Measurements from ENCODE around the gene CCDC107.
"Not testable (repeated sequence)": the region's sequence is repeated elsewhere in the genome, so short reads cannot be mapped to it uniquely, and the experiment has no call there.

Gene CCDC107

DNA sequence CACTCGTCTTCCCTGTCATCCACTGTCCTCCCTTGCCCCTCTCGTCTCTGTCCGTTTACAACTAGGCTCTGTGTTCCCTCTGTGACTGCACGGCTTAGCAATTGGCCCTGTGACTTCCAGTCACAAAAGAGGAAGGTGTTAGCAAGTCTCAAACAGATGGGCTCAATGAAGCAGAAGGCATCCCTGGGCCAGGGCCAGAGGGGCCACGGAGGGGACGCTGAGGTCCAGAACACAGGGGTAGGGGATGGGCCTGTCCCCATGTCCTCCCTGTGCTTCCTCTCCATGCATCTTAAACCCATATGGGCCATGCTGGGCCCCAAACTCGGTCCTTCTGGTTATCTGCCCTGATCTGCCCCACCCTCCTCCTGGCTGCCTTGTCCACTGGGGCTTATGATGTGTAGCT, 39.8 kb upstream of the CCDC107 start, which contains the start of gene CD72:
CD72 (minus strand) TSS at position 89 of the 403 bp plus-strand sequence. CDS start 110 bp downstream, outside the sequence.
- Histone ChIP-seq H3K27me3 (ENCODE audit: control insufficient read depth, insufficient read depth, low read length) (no peaks in the 10 kb centered on the region), H3K27ac (ENCODE audit: low read length) (no peak within 1 kb of the TSS), H3K4me3 (ENCODE audit: low read length) (peak within 1 kb of the TSS; percentile 41; the same call in 1 of the 2 replicates), H3K36me3 (ENCODE audit: control insufficient read depth, insufficient read depth, low read length) (no peaks in the 10 kb centered on the region), H3K4me1 (ENCODE audit: control insufficient read depth, insufficient read depth, low read length) (no peaks in the 10 kb centered on the region), H3K9me3 (ENCODE audit: control insufficient read depth, insufficient read depth, low read length) (no peaks in the 10 kb centered on the region)
- WGBS (ENCODE audit: insufficient coverage, insufficient read length): no CpG with 5 or more reads among the region's 7 CpGs
- no peak for DNase-seq (ENCODE audit: low read depth, low spot score)

- no CpG with 5 or more reads among the region's 17 CpGs for WGBS (ENCODE audit: insufficient coverage, insufficient read length)
- no peaks in the 10 kb centered on the region for H3K4me1 ChIP-seq (ENCODE audit: control insufficient read depth, insufficient read depth, low read length)
- no peaks in the 10 kb centered on the region for H3K36me3 ChIP-seq (ENCODE audit: control insufficient read depth, insufficient read depth, low read length)
- no peaks in the 10 kb centered on the region for H3K9me3 ChIP-seq (ENCODE audit: control insufficient read depth, insufficient read depth, low read length)
- DNase-seq (ENCODE audit: low read depth, low spot score): no peak
- H3K27ac ChIP-seq (ENCODE audit: low read length): no peak overlapping the region
- no peak overlapping the region for H3K4me3 ChIP-seq (ENCODE audit: low read length)
- H3K27me3 ChIP-seq (ENCODE audit: control insufficient read depth, insufficient read depth, low read length): no peaks in the 10 kb centered on the region
Measured at GRCh38 chr9:35618854-35619799, 39.0 kb upstream of the CCDC107 start.

- H3K27me3 ChIP-seq (ENCODE audit: control insufficient read depth, insufficient read depth, low read length): no peaks in the 10 kb centered on the region
Measured at GRCh38 chr9:35619800-35620158, 38.3 kb upstream of the CCDC107 start.

DNA sequence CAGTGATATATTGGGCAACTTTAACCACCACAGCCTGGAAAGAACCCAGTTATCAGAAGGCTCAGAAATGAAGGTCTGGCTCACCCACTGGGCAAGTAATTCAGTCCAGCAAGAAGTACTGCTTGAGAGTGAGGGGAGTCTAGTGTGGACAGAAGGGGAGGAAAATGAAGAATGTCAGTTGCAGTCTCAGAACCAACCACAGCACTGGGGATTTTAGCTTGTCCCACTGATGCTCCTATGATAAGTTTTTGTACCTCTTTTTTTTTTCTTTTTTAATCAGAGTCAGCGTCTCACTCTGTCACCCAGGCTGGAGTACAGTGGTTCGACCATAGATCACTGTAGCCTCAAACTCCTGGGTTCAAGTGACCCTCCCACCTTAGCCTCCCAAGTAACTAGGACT, 30.5 kb upstream of the CCDC107 start:
- WGBS (ENCODE audit: insufficient coverage, insufficient read length): no CpG with 5 or more reads among the region's 2 CpGs
- DNase-seq (ENCODE audit: low read depth, low spot score): no peak
- Histone ChIP-seq H3K27ac (ENCODE audit: low read length) (no peak overlapping the region), H3K27me3 (ENCODE audit: control insufficient read depth, insufficient read depth, low read length) (no peaks in the 10 kb centered on the region), H3K4me1 (ENCODE audit: control insufficient read depth, insufficient read depth, low read length) (no peaks in the 10 kb centered on the region), H3K36me3 (ENCODE audit: control insufficient read depth, insufficient read depth, low read length) (no peaks in the 10 kb centered on the region), H3K9me3 (ENCODE audit: control insufficient read depth, insufficient read depth, low read length) (no peaks in the 10 kb centered on the region), H3K4me3 (ENCODE audit: low read length) (no peak overlapping the region)

More at GRCh38 chr9:35619800-35620158, 38.3 kb upstream of the CCDC107 start:
- Histone ChIP-seq H3K4me3 (ENCODE audit: low read length) (no peak overlapping the region), H3K36me3 (ENCODE audit: control insufficient read depth, insufficient read depth, low read length) (no peaks in the 10 kb centered on the region), H3K27ac (ENCODE audit: low read length) (no peak overlapping the region), H3K4me1 (ENCODE audit: control insufficient read depth, insufficient read depth, low read length) (no peaks in the 10 kb centered on the region), H3K9me3 (ENCODE audit: control insufficient read depth, insufficient read depth, low read length) (no peaks in the 10 kb centered on the region)
- no CpG with 5 or more reads among the region's 2 CpGs for WGBS (ENCODE audit: insufficient coverage, insufficient read length)
- no peak for DNase-seq (ENCODE audit: low read depth, low spot score)

- Histone ChIP-seq H3K27me3 (ENCODE audit: control insufficient read depth, insufficient read depth, low read length) (no peaks in the 10 kb centered on the region), H3K4me3 (ENCODE audit: low read length) (no peak overlapping the region), H3K36me3 (ENCODE audit: control insufficient read depth, insufficient read depth, low read length) (no peaks in the 10 kb centered on the region), H3K4me1 (ENCODE audit: control insufficient read depth, insufficient read depth, low read length) (no peaks in the 10 kb centered on the region), H3K27ac (ENCODE audit: low read length) (no peak overlapping the region), H3K9me3 (ENCODE audit: control insufficient read depth, insufficient read depth, low read length) (no peaks in the 10 kb centered on the region)
- whole genome bisulfite sequencing (ENCODE audit: insufficient coverage, insufficient read length): no CpG with 5 or more reads among the region's 6 CpGs
- no peak for DNase-seq (ENCODE audit: low read depth, low spot score)
Measured at GRCh38 chr9:35628389-35628991, 29.6 kb upstream of the CCDC107 start.

DNA sequence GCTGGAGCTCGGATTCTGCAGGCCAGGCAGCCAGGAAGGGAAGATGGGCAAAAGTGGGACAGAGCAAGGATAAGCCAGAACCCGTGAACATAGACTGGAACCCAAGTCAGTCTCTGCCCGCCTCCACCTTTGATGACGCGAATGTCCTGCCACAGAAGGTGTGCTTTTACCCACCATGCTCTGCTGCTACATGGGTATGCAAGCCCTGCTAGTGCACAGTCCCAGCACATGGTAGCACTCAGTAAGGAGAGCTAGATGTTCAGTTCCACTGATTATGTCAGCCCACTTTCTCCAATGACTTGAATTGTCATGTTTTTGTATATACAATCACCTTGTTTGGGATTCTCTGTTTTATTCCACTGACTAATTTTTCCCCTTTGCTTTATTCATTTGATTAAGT, 28.5 kb upstream of the CCDC107 start:
- no peaks in the 10 kb centered on the region for H3K4me1 ChIP-seq (ENCODE audit: control insufficient read depth, insufficient read depth, low read length)
- no peak overlapping the region for H3K4me3 ChIP-seq (ENCODE audit: low read length)
- H3K36me3 ChIP-seq (ENCODE audit: control insufficient read depth, insufficient read depth, low read length): no peaks in the 10 kb centered on the region
- no peak for DNase-seq (ENCODE audit: low read depth, low spot score)
- no peak overlapping the region for H3K27ac ChIP-seq (ENCODE audit: low read length)
- no peaks in the 10 kb centered on the region for H3K27me3 ChIP-seq (ENCODE audit: control insufficient read depth, insufficient read depth, low read length)
- WGBS (ENCODE audit: insufficient coverage, insufficient read length): no CpG with 5 or more reads among the region's 5 CpGs
- H3K9me3 ChIP-seq (ENCODE audit: control insufficient read depth, insufficient read depth, low read length): no peaks in the 10 kb centered on the region

DNA sequence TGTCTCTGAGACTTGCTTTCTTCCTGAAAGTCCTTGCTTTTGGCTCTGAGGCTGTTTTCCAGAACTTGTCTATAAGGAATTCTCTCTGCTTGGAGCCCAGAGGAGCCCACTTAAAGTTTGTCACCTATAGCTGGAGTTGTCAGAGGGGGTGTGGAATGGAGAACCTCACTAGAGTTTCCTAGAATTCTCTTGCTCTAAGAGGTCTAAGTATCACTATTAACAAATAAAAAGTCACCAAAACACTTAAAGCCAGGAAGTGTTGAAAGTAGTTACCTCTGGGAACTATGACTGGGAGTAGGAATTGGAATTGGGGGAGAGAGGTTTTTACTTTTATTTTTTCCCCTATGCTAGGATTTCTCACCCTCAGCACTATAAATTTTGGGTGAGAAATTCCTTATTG, 22.4 kb upstream of the CCDC107 start:
- H3K27me3 ChIP-seq (ENCODE audit: control insufficient read depth, insufficient read depth, low read length): no peaks in the 10 kb centered on the region
- H3K4me1 ChIP-seq (ENCODE audit: control insufficient read depth, insufficient read depth, low read length): no peaks in the 10 kb centered on the region
- H3K27ac ChIP-seq (ENCODE audit: low read length): no peak overlapping the region
- no peak for DNase-seq (ENCODE audit: low read depth, low spot score)
- no peaks in the 10 kb centered on the region for H3K9me3 ChIP-seq (ENCODE audit: control insufficient read depth, insufficient read depth, low read length)
- no peaks in the 10 kb centered on the region for H3K36me3 ChIP-seq (ENCODE audit: control insufficient read depth, insufficient read depth, low read length)
- H3K4me3 ChIP-seq (ENCODE audit: low read length): no peak overlapping the region

GRCh38 chr9:35636135-35636876, 21.8 kb upstream of the CCDC107 start:
- no peaks in the 10 kb centered on the region for H3K9me3 ChIP-seq (ENCODE audit: control insufficient read depth, insufficient read depth, low read length)
- no peaks in the 10 kb centered on the region for H3K36me3 ChIP-seq (ENCODE audit: control insufficient read depth, insufficient read depth, low read length)
- no peak overlapping the region for H3K4me3 ChIP-seq (ENCODE audit: low read length)
- H3K4me1 ChIP-seq (ENCODE audit: control insufficient read depth, insufficient read depth, low read length): no peaks in the 10 kb centered on the region
- H3K27me3 ChIP-seq (ENCODE audit: control insufficient read depth, insufficient read depth, low read length): no peaks in the 10 kb centered on the region
- H3K27ac ChIP-seq (ENCODE audit: low read length): no peak overlapping the region
- no peak for DNase-seq (ENCODE audit: low read depth, low spot score)
- WGBS (ENCODE audit: insufficient coverage, insufficient read length): no CpG with 5 or more reads among the region's 9 CpGs

GRCh38 chr9:35636877-35637246, 21.2 kb upstream of the CCDC107 start:
- H3K27me3 ChIP-seq (ENCODE audit: control insufficient read depth, insufficient read depth, low read length); H3K9me3 ChIP-seq (ENCODE audit: control insufficient read depth, insufficient read depth, low read length); H3K27ac ChIP-seq (ENCODE audit: low read length); H3K36me3 ChIP-seq (ENCODE audit: control insufficient read depth, insufficient read depth, low read length); H3K4me3 ChIP-seq (ENCODE audit: low read length); DNase-seq (ENCODE audit: low read depth, low spot score); H3K4me1 ChIP-seq (ENCODE audit: control insufficient read depth, insufficient read depth, low read length): not testable (repeated sequence)
- 100% methylated on average over 2 of the region's 6 CpGs for WGBS (ENCODE audit: insufficient coverage, insufficient read length)

DNA sequence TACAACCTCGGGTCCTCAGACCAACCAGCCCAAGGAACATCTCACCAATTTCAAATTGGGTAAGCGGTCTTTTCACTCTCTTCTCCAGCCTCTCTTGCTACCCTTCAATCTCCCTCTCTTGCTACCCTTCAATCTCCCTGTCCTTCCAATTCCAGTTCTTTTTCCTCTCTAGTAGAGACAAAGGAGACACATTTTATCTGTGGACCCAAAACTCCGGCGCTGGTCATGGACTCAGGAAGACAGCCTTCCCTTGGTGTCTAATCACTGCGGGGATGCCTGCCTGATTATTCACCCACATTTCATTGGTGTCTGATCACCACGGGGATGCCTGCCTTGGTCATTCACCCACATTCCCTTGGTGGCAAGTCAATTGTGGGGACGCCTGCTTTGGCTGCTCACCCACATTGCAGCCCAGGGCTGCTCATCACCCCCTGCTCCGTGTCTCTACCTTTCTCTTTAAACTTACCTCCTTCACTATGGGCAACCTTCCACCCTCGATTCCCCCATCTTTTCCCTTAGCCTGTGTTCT, 20.6 kb upstream of the CCDC107 start:
- not testable (repeated sequence) for H3K27ac ChIP-seq (ENCODE audit: low read length); H3K27me3 ChIP-seq (ENCODE audit: control insufficient read depth, insufficient read depth, low read length); H3K36me3 ChIP-seq (ENCODE audit: control insufficient read depth, insufficient read depth, low read length); H3K4me3 ChIP-seq (ENCODE audit: low read length); DNase-seq (ENCODE audit: low read depth, low spot score); H3K4me1 ChIP-seq (ENCODE audit: control insufficient read depth, insufficient read depth, low read length); H3K9me3 ChIP-seq (ENCODE audit: control insufficient read depth, insufficient read depth, low read length)
- WGBS (ENCODE audit: insufficient coverage, insufficient read length): no CpG with 5 or more reads among the region's 9 CpGs

Measured in iPS DF 6.9 (cell line).